ENCODE measurements around the gene PDE4D. TPM values are rescaled to one million over a fixed set of nuclear protein-coding genes. Genes with fewer than 3 reads are reported as not detected.

Gene PDE4D
- total RNA-seq, 1 donor from 2014 or later, result 44.8 TPM

- Histone ChIP-seq H3K36me3 (no peaks in the 10 kb centered on the region), H3K4me3 (no peak overlapping the region), H3K27me3 (no peaks in the 10 kb centered on the region), H3K4me1 (no peaks in the 10 kb centered on the region), H3K9me3 (no peaks in the 10 kb centered on the region), H3K27ac (no peak overlapping the region)
- TF ChIP-seq CTCF (IDR thresholded peaks at IDR 0.05), result no peak
- no peak for DNase-seq (ENCODE audit: low spot score in 2 of 2)
- intact Hi-C loops (cut with DNase I), result no loop called here
These were observed 800.2 kb downstream of the PDE4D start for GRCh38 chr5:59093329-59093728.

GRCh38 chr5:59092758-59093157 is 800.8 kb downstream of the PDE4D start:
- Histone ChIP-seq H3K27me3 (no peaks in the 10 kb centered on the region), H3K4me3 (no peak overlapping the region), H3K36me3 (no peaks in the 10 kb centered on the region), H3K4me1 (no peaks in the 10 kb centered on the region), H3K9me3 (no peaks in the 10 kb centered on the region), H3K27ac (no peak overlapping the region)
- no peak for DNase-seq (ENCODE audit: low spot score in 2 of 2)
- TF ChIP-seq CTCF (IDR thresholded peaks at IDR 0.05), result no peak
- intact Hi-C loops (cut with DNase I), result no loop called here

- intact Hi-C loops (cut with DNase I), result no loop called here
- no peak for DNase-seq (ENCODE audit: low spot score in 2 of 2)
- Histone ChIP-seq H3K9me3 (no peaks in the 10 kb centered on the region), H3K4me1 (no peaks in the 10 kb centered on the region), H3K27ac (no peak overlapping the region), H3K36me3 (no peaks in the 10 kb centered on the region), H3K27me3 (no peaks in the 10 kb centered on the region), H3K4me3 (no peak overlapping the region)
- no peak for TF ChIP-seq CTCF (IDR thresholded peaks at IDR 0.05)
These were observed 801.6 kb downstream of the PDE4D start for GRCh38 chr5:59091965-59092364.

- Histone ChIP-seq H3K36me3 (no peaks in the 10 kb centered on the region), H3K4me1 (no peaks in the 10 kb centered on the region), H3K9me3 (no peaks in the 10 kb centered on the region), H3K27ac (no peak overlapping the region), H3K27me3 (no peaks in the 10 kb centered on the region), H3K4me3 (no peak overlapping the region)
- no peak for TF ChIP-seq CTCF (IDR thresholded peaks at IDR 0.05)
- no peak for DNase-seq (ENCODE audit: low spot score in 2 of 2)
- intact Hi-C loops (cut with DNase I), result no loop called here
These were observed 803.2 kb downstream of the PDE4D start for GRCh38 chr5:59090323-59090722.

GRCh38 chr5:59089767-59090166 is 803.8 kb downstream of the PDE4D start:
- no peak overlapping the region for H3K4me3 ChIP-seq
- H3K4me1 ChIP-seq, result no peaks in the 10 kb centered on the region
- no peaks in the 10 kb centered on the region for H3K36me3 ChIP-seq
- TF ChIP-seq CTCF (IDR thresholded peaks at IDR 0.05), result no peak
- no peaks in the 10 kb centered on the region for H3K27me3 ChIP-seq
- H3K27ac ChIP-seq, result no peak overlapping the region
- no peaks in the 10 kb centered on the region for H3K9me3 ChIP-seq
- intact Hi-C loops (cut with DNase I), result no loop called here
- DNase-seq (ENCODE audit: low spot score in 2 of 2), result no peak

- H3K27me3 ChIP-seq, result no peaks in the 10 kb centered on the region
- TF ChIP-seq CTCF (IDR thresholded peaks at IDR 0.05), result no peak
- no peaks in the 10 kb centered on the region for H3K4me1 ChIP-seq
- H3K36me3 ChIP-seq, result no peaks in the 10 kb centered on the region
- intact Hi-C loops (cut with DNase I), result no loop called here
- H3K27ac ChIP-seq, result no peak overlapping the region
- H3K4me3 ChIP-seq, result no peak overlapping the region
- DNase-seq (ENCODE audit: low spot score in 2 of 2), result no peak
- no peaks in the 10 kb centered on the region for H3K9me3 ChIP-seq
These were observed 805.0 kb downstream of the PDE4D start for GRCh38 chr5:59088546-59088945.
